K562 (cell line): ENCODE data around the gene SHOX. TPM values are rescaled to one million over a fixed set of nuclear protein-coding genes. Genes with fewer than 3 reads are reported as not detected.

Experiments used
- ATAC-seq: fragments of 200-7000 bp; cut with Tn5 transposase; 3 replicates; pipeline ENCODE4 v1.9.1; 2020; ENCODE audit warnings: moderate library complexity
- BruUV-seq: library from RNA; stranded (reverse); fragments of 400-500 nt; replicated peaks from 2 replicates; lab custom pipeline; 2021; lab: Mats Ljungman, UMichigan
- CTCF ChIA-PET: fragments of 300-600 bp; formaldehyde crosslinking; extraction: SDS; loops from one replicate; lab custom pipeline; 2021; ENCODE audit warnings: low intra/inter-chr PET ratio; lab: Yijun Ruan, JAX
- POLR2A ChIA-PET: fragments of 300-600, 350-650 bp; sonication (Branson Sonifier 250); formaldehyde crosslinking; extraction: SDS; loops from one replicate; lab custom pipeline; 2021; ENCODE audit warnings: antibody characterized with exemption, inconsistent platforms; lab: Yijun Ruan, JAX
- DNase-seq, 4 experiments: peaks; one replicate each; pipeline versions ENCODE4 v3.0.0 to v3.0.0-alpha.2; 2011 to 2018; ENCODE audit warnings: low spot score in 3 of 4, mixed read lengths in 3 of 4; ENCODE audit errors: extremely low read depth in 1 of 4
- FAIRE-seq: peaks from 2 replicates; lab custom pipeline; 2011; peaks lifted over from hg19 to GRCh38; lab: Jason Lieb, UNC
- H2AFZ ChIP-seq: 2 replicates; pipeline ENCODE4 v1.6.0; 2011; ENCODE audit warnings: low read depth, low read length, control low read depth, inconsistent platforms
- H3K27ac ChIP-seq: fragments of 200-600 bp; 3 replicates; pipeline ENCODE4 v1.8.0; 2011; ENCODE audit warnings: low read depth, mild to moderate bottlenecking, control low read depth, inconsistent platforms, low read length, moderate library complexity, mixed read lengths; ENCODE audit errors: extremely low read depth
- H3K27me3 ChIP-seq, 2 experiments: fragments of 300-600 bp in 1 of 2; 2 replicates in 1 of 2; 3 replicates in 1 of 2; pipeline versions ENCODE4 v1.6.0 to v1.8.0; 2011; ENCODE audit warnings: inconsistent platforms in 2 of 2, low read length in 2 of 2, mild to moderate bottlenecking in 1 of 2, mixed read lengths in 1 of 2, moderate library complexity in 1 of 2; ENCODE audit not compliant: control insufficient read depth in 2 of 2, insufficient read depth in 2 of 2
- H3K36me3 ChIP-seq: fragments of 300-600 bp; 3 replicates; pipeline ENCODE4 v1.8.0; 2011; ENCODE audit warnings: mild to moderate bottlenecking, low read length, inconsistent platforms; ENCODE audit not compliant: control insufficient read depth, insufficient read depth
- H3K4me1 ChIP-seq, 2 experiments: fragments of 200-600 bp in 1 of 2; replicated peaks in 1 of 2; 2 replicates in 1 of 2; 3 replicates in 1 of 2; pipeline versions ENCODE4 v1.5.1 to v1.8.0; 2011; ENCODE audit warnings: inconsistent platforms in 2 of 2, low read length in 2 of 2, mild to moderate bottlenecking in 1 of 2, mixed read lengths in 1 of 2, moderate library complexity in 1 of 2; ENCODE audit not compliant: control insufficient read depth in 2 of 2, insufficient read depth in 2 of 2
- H3K4me2 ChIP-seq: 2 replicates; pipeline ENCODE4 v1.6.1; 2011; ENCODE audit warnings: low read length, control low read depth, inconsistent platforms, mixed read lengths; ENCODE audit not compliant: insufficient read depth
- H3K4me3 ChIP-seq: fragments of 200-600 bp; sonication (generic), shearing (Covaris generic); 2 replicates; pipeline ENCODE4 v1.5.1; 2016; ENCODE audit warnings: control low read depth, inconsistent platforms
- H3K79me2 ChIP-seq: fragments of 200-600 bp; 3 replicates; pipeline ENCODE4 v1.8.0; 2011; ENCODE audit warnings: low read length, inconsistent platforms; ENCODE audit not compliant: control insufficient read depth, insufficient read depth
- H3K9ac ChIP-seq, 2 experiments: 2 replicates each; pipeline versions ENCODE4 v1.6.0 to v1.6.1; 2011; ENCODE audit warnings: low read depth in 2 of 2, low read length in 2 of 2, control low read depth in 1 of 2, inconsistent platforms in 1 of 2, mild to moderate bottlenecking in 1 of 2, mixed read lengths in 1 of 2; ENCODE audit not compliant: insufficient read depth in 1 of 2
- H3K9me1 ChIP-seq: one replicate; pipeline ENCODE4 v1.6.0; 2011; ENCODE audit warnings: inconsistent platforms, mild to moderate bottlenecking, low read length, moderate library complexity; ENCODE audit not compliant: control insufficient read depth, insufficient read depth
- H3K9me3 ChIP-seq: replicated peaks from 2 replicates; pipeline ENCODE4 v1.5.1; 2011; ENCODE audit warnings: low read depth, low read length, inconsistent platforms; ENCODE audit not compliant: control insufficient read depth, insufficient read depth
- H4K20me1 ChIP-seq: replicated peaks from 2 replicates; pipeline ENCODE4 v1.6.1; 2011; ENCODE audit warnings: low read length, inconsistent platforms, mixed read lengths; ENCODE audit not compliant: control insufficient read depth, insufficient read depth
- BHLHE40 ChIP-seq: IDR thresholded peaks from 2 replicates; pipeline ENCODE4 v1.6.1; 2011; ENCODE audit warnings: low read length, improper control_type of control experiment
- GATA2 ChIP-seq: sonication (generic); formaldehyde crosslinking; IDR thresholded peaks from 2 replicates; pipeline ENCODE4 v1.4.0; 2020; ENCODE audit warnings: mild to moderate bottlenecking, missing genetic modification reagents
- IRF1 ChIP-seq: sonication (generic); formaldehyde crosslinking; IDR thresholded peaks from 2 replicates; pipeline ENCODE4 v1.8.0; 2022; ENCODE audit warnings: missing genetic modification reagents, mild to moderate bottlenecking, borderline replicate concordance
- NCOA6 ChIP-seq: fragments of 450-650 bp; IDR thresholded peaks from 2 replicates; pipeline ENCODE4 v1.6.1; 2017; ENCODE audit warnings: mild to moderate bottlenecking
- ZNF184 ChIP-seq: sonication (generic); formaldehyde crosslinking; IDR thresholded peaks from 2 replicates; pipeline ENCODE4 v1.5.0; 2020; ENCODE audit warnings: missing genetic modification reagents
- WGBS: fragments of 100-300 bp; shearing (Covaris generic); methylation state at CpG from one replicate; pipeline ENCODE4 v1.1.6; 2016; ENCODE audit warnings: low coverage, mixed read lengths; ENCODE audit not compliant: insufficient coverage; ENCODE audit errors: missing lambda C conversion rate; 5-methylcytosine and 5-hydroxymethylcytosine counted together
- in situ Hi-C: fragments of 300-500 bp; cut with MboI; formaldehyde crosslinking; loops from 4 replicates; pipeline ENCODE4 v1.15.0; 2018; ENCODE audit warnings: inconsistent platforms, mixed read lengths
- intact Hi-C: fragments of 100-400 bp; cut with micrococcal nuclease; formaldehyde crosslinking; loops from 2 replicates; pipeline ENCODE4 v1.14.2; 2022
- polyA plus RNA-seq, 8 experiments: library from polyadenylated mRNA; depleted of rRNA in 4 of 8; stranded (reverse) in 5 of 8; unstranded in 3 of 8; fragments of >200 nt; fragmentation: Nextera tagmentation in 2 of 8; fragmentation: Illumina TruSeq in 1 of 8; extraction: Ambion mirVana in 2 of 8; extraction: Trizol in 1 of 8; gene quantifications; 2 replicates each; pipeline versions ENCODE4 v1.2.1 to v1.2.3, GENCODE V29; 2011 to 2014; ENCODE audit warnings: inconsistent platforms in 1 of 8, missing spikeins in 1 of 8
- total RNA-seq, 7 experiments: library from RNA; depleted of rRNA in 6 of 7; stranded (reverse); fragments of >200 nt in 6 of 7; fragmentation: Illumina TruSeq in 2 of 7; extraction: Trizol in 2 of 7; gene quantifications; 2 replicates each; pipeline versions ENCODE4 v1.2.1 to v1.2.3, GENCODE V29; 2011 to 2021; ENCODE audit warnings: low replicate concordance in 1 of 7
- TF ChIP-seq, protein P1 (sequence below): fragments of 250-450 bp; sonication (Bioruptor Pico); IDR thresholded peaks from 2 replicates; pipeline ENCODE4 v1.8.0; 2022; ENCODE audit warnings: moderate library complexity, mild to moderate bottlenecking, inconsistent platforms

The SHOX gene
- total and polyA plus RNA-seq, 9 of the 15 experiments (the other 6 are each of a cell fraction or from before 2014, with no cell fraction given), result not detected

DNA sequence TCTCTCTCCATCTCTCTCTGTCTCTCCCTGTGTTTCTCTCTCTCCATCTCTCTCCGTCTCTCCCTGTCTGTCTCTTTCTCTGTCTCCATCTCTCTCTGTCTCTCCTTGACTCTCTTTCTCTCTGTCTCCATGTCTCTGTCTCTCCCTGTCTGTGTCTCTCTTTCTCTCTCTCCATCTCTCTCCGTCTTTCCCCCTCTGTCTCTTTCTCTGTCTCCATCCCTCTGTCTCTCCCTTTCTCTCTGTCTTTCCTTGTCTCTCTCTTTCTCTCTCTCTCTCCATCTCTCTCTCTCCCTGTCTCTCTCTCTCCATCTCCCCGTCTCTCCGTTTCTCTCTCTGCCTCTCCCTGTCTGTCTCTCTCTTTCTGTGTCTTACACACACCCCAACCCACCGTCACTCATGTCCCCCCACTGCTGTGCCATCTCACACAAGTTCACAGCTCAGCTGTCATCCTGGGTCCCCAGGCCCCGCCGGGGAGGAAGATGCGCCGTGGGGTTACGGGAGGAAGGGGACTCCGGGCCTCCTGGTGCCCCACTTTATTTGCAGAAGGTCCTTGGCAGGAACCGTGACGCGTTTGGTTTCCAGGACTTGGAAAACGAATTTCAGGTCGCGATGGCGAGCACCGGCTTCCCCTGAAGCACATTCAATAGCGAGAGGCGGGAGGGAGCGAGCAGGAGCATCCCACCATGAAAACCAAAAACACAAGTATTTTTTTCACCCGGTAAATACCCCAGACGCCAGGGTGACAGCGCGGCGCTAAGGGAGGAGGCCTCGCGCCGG lies 1.2 kb upstream of the SHOX start:
- no peak overlapping the region for H3K27ac ChIP-seq
- no peak overlapping the region for H3K4me3 ChIP-seq
- H3K9ac ChIP-seq, result no peak overlapping the region
- no peaks in the 10 kb centered on the region for H3K4me1 ChIP-seq
- CTCF ChIA-PET, result no interaction called here
- ATAC-seq, result no peak
- WGBS, result 15% methylated on average over 20 of the region's 30 CpGs
- H4K20me1 ChIP-seq, result no peaks in the 10 kb centered on the region
- POLR2A ChIA-PET, result no interaction called here
- no peak for FAIRE-seq
- no peaks in the 10 kb centered on the region for H3K79me2 ChIP-seq
- H3K9me1 ChIP-seq, result no peaks in the 10 kb centered on the region
- no peak overlapping the region for H2AFZ ChIP-seq
- in situ Hi-C loops, result no loop called here
- H3K27me3 ChIP-seq, result peaks cover 0 to 15% of the 10 kb centered on the region in 2 experiments; a peak in 2 of 5 replicates
- H3K9me3 ChIP-seq, result no peaks in the 10 kb centered on the region
- TF ChIP-seq, protein P1, sequence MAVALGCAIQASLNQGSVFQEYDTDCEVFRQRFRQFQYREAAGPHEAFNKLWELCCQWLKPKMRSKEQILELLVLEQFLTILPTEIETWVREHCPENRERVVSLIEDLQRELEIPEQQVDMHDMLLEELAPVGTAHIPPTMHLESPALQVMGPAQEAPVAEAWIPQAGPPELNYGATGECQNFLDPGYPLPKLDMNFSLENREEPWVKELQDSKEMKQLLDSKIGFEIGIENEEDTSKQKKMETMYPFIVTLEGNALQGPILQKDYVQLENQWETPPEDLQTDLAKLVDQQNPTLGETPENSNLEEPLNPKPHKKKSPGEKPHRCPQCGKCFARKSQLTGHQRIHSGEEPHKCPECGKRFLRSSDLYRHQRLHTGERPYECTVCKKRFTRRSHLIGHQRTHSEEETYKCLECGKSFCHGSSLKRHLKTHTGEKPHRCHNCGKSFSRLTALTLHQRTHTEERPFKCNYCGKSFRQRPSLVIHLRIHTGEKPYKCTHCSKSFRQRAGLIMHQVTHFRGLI, result no peak
- TF ChIP-seq IRF1 (CRISPR knock-in tag) (no peak), BHLHE40 (no peak), GATA2 (CRISPR knock-in tag) (no peak), NCOA6 (no peak), ZNF184 (no peak)
- BruUV-seq, result no TSS peak
- intact Hi-C loops, result no loop called here
- no peak for DNase-seq
- H3K4me2 ChIP-seq, result no peak overlapping the region
- H3K36me3 ChIP-seq, result no peaks in the 10 kb centered on the region
